Erythroblast (primary cell): Measurements from ENCODE around the gene AARS2.
"Not testable (repeated sequence)": the region's sequence is repeated elsewhere in the genome, so short reads cannot be mapped to it uniquely, and the experiment has no call there.

Experiments
- DNase-seq, 2 experiments: peaks; one replicate each; lab custom pipeline; 2025; lab: John Stamatoyannopoulos, UW
- GATA1 ChIP-seq: IDR thresholded peaks from 2 replicates; pipeline ENCODE4 v1.6.1; 2011; ENCODE audit warnings: low read depth, mild to moderate bottlenecking, control low read depth, low read length, moderate library complexity
- POLR2A ChIP-seq: IDR thresholded peaks from 2 replicates; pipeline ENCODE4 v1.6.1; 2011; ENCODE audit warnings: mild to moderate bottlenecking, low read length

AARS2 gene

DNA sequence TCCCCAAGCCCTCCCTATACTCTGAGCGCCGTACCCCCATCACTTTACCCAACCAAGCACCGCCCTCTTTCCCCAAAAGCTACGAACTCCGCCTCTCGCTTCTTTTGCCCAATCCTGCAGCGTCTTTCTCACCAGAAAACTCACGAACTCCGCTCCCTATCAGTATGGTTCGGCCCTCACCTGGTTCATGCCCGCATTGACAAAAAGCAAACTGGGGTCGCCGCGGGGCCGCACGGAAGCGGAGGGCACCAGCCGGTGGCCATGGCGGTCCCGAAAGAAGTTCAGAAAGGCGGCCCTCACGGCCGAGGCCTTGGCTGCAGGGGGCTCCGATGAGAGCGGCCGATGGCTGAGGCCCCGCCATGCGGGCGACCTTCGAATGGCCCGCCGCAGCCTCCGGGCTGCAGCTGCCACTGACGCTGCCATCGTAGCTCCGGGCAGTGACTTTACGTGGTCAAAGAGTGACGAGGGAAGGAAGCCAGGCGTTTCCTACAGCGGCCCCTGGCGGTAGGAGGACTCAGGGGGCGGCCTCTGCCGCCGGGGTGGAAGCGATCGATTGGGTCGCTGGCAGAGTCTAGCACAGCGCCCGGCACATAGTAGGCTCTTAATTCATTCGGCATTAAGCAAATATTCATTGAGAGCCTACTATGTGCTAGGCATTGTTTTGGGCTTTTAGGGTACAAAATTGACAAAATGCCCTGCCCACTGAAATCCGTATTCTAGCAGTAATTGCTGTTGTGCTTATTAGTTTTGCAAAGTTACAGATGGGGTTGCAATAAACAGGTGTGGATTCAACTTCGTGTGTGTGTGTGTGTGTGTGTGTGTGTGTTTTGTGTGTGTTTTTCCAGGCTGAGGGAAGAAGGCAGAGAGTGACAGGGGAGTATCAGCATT is at the start of gene AARS2:
Gene AARS2 (minus strand): TSS at position 447 of the 888 bp plus-strand sequence. CDS start 24 bp downstream, at position 423.
- DNase-seq: peak; percentile 92 to 94
- peak; percentile 94 for TF ChIP-seq POLR2A
- no peak for TF ChIP-seq GATA1

DNA sequence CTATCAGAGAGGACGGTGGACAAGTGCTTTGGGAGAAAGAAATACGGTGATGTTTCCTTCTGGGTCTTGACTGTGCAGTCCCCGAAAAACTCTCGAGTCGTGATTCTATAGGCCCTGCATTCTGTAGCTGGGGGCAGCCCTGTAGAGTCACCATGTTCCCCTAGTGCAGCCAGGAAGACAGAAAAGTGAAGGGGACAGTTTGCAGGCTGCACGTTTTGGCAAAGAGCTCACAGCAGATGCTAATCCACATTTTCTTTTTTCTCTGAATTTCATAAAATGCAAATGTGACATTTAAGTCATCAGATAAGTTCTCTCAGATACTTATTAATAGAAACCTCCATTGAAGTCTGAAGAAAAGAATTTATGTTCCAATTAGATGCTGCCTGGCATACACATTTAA is 48.8 kb upstream of the AARS2 start:
- no peak for TF ChIP-seq GATA1
- TF ChIP-seq POLR2A: no peak
- no peak for DNase-seq

DNA sequence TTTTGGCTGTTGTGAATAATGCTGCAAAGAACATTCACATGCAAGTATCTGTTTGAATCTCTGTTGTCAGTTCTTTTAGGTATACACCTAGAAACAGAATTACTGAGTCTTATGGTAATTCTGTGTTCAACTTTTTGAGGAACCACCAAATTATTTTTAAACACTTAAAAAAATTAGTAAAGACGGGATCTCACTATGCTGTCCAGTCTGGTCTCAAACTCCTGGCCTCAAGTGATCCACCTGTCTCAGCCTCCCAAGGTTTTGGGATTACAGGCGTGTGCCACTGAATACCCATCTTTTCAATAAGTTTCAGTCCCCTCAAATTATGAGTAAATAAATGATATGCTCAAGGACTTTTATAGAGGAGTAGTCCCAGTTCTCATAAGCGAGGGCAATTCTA is 46.8 kb upstream of the AARS2 start:
- no peak for TF ChIP-seq GATA1
- TF ChIP-seq POLR2A: no peak
- DNase-seq: no peak

DNA sequence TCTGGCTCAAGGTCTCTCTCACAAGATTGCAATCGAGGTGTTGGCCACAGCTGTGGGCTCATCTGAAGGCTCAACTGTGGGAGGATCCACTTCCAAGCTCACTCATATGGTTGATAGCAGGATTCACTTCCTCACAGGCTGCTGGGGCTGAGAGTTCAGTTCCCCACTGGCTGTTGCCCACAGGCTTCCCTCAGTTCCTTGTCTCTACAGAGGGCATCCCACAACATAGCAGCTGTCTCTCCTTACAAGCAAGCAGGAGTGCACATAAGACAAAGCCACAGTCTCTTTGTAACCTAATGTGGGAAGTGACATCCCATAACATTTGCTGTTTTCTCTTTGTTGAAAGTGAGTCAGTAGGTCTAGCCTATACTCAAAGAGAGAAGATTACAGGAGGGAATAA is 43.3 kb upstream of the AARS2 start:
- DNase-seq: no peak
- TF ChIP-seq POLR2A (no peak), GATA1 (no peak)

DNA sequence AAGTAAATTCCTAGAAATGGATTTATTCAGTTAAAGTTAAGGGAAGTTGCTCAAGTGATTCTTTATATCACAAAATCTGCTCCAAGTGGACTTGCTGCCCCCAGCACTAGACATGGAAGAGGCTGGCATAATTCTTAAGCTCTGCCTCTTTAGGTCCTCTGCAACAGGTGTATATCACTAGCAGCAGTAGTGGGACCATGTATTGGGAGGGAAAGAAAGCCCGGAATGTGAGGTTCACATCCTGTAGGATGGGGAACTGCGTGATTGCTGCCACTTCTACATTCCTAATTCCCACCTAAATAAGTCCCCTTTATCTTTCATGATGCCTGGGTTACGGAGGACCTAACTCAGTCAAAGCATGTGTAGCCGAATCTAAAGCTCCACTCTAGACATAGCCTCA is 42.5 kb upstream of the AARS2 start:
- DNase-seq: no peak
- TF ChIP-seq GATA1 (no peak), POLR2A (no peak)

DNA sequence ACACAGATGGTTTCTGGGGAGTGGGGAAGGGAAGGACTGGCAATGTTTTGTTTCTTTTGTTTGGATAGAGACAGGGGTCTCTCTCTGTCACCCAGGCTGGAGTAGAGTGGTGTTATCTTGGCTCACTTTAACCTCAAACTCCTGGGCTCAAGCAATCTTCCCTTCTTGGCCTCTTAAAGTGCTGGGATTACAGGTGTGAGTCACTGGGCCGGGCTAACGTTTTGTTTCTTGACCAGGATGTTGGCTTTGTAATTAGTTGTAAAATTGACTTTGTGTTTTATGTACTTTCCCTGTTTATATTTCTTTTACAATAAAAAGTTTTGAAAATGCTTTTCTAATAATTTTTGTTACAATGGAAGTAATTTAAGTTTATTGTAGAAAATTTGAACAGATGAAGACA is 40.2 kb upstream of the AARS2 start:
- no peak for TF ChIP-seq POLR2A
- TF ChIP-seq GATA1: no peak
- no peak for DNase-seq

DNA sequence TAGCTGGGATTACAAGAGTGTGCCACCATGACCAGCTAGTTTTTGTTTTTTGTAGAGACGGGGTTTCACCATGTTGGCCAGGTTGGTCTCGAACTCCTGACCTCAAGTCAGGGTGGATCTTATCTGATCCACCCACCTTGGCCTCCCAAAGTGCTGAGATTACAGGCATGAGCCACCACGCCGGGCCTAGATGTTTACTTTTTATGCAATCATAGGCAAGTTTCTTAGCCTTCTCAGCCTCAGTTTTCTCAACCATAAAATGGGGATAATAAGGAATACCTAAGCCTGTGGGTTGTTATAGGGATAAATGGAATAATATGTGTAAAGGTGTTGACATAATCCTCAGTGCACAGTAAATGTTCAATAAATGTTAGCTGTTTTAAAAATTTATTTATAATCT is 39.1 kb upstream of the AARS2 start:
- DNase-seq: no peak
- TF ChIP-seq GATA1 (no peak), POLR2A (no peak)

DNA sequence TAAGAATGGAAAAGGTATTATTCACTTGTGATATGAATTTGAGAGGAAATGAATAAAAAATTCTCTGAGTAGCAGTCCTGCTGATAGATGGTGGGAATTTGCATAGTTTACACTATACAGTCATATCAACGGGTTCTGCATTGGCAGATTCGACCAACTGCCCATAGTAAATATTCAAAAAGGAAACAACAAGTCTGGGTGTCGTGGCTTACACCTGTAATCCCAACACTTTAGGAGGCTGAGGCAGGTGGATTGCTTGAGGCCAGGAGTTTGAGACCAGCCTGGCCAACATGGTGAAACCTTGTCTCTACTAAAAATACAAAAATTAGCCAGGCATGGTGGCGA is 37.5 kb upstream of the AARS2 start:
- not testable (repeated sequence) for DNase-seq

DNA sequence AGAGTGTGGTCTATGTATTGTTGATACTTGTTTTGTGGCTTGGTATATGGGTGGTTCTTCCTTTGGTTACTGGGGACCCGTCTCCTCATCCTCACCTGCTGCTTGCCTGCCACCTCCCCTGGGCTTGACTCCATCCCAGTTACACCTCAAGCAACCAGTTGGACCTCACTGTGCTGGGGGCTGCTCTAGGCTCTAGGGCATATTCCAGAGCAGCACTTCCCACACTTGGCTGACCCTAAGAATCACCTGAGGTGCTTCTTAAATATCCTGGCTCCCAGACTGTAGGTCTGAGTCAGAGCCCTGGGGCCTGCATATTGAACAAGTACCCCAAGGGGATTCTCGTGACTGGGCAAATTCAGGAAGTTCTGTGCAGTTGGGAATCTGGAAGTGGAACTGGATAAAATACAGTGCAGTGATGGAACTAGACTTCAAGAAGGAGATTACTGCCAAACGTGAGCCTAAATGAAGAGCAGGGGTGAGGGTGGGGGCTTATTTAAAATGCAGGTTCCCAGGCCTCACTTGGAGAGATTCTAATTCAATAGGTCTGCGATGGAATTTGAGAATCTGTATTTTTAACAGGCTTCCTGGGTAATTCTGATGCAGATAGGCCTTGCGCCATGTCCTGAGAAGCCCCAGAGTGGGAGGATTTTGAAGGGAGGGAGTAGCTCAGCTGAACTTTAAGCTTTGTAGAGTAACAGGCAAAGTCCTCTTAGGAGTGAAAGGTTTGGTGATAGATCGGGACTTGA is 36.9 kb upstream of the AARS2 start:
- no peak for DNase-seq
- no peak for TF ChIP-seq GATA1
- TF ChIP-seq POLR2A: no peak

DNA sequence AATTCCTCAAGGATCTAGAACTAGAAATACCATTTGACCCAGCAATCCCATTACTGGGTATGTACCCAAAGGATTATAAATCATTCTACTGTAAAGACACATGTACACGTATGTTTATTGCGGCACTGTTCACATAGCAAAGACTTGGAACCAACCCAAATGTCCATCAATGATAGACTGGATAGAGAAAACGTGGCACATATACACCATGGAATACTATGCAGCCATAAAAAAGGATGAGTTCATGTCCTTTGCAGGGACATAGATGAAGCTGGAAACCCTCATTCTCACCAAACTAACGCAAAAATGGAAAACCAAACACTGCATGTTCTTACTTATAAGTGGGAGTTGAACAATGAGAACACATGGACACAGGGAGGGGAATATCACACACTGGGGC is 33.7 kb upstream of the AARS2 start:
- not testable (repeated sequence) for DNase-seq

DNA sequence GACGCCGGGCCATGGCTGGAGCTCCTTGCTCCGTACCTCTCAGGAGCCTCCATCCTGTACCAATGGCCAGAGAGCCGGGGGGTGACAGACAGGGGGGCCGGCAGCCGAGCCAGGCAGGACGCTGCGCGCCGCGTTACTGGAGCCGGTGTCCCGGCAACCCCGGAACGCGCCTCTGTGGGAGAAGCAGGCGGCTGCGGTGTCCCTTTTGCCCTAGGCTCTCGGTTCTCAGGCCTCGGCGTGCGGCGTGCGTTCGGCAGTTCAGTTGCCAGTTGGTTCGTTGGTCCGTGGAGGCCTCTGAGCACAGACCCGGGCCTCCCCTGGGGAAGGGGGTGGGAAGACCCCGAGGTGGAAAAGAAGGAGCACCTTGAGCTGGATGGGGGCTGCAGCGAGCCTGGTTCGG is 29.3 kb upstream of the AARS2 start, which contains the start of gene SPATS1:
Gene SPATS1 (plus strand): TSS at position 162 of the 400 bp plus-strand sequence. CDS start 446 bp downstream, outside the sequence.
- TF ChIP-seq POLR2A: no peak
- no peak for TF ChIP-seq GATA1
- no peak for DNase-seq

DNA sequence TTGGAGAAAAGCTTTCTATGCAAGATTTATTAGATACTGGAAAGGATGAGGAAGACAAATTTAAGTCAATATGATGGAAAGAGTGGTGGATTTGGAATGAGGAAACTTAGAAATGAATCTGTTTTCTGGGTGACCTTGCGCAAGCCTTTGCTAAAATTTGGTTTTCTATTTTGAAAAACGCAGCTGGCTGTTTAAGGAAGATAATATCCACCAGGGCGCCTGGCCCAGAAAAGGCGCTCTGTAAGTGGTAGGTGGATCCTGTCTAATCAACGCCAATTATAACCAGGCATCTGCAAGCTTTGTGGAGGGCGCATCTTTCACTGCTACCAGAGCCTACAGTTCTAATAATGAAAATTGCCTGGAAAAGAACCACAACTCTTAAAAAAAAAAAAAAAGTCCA is 28.9 kb upstream of the AARS2 start:
- peak; percentile 21 to 49 for DNase-seq
- TF ChIP-seq GATA1 (no peak), POLR2A (no peak)

DNA sequence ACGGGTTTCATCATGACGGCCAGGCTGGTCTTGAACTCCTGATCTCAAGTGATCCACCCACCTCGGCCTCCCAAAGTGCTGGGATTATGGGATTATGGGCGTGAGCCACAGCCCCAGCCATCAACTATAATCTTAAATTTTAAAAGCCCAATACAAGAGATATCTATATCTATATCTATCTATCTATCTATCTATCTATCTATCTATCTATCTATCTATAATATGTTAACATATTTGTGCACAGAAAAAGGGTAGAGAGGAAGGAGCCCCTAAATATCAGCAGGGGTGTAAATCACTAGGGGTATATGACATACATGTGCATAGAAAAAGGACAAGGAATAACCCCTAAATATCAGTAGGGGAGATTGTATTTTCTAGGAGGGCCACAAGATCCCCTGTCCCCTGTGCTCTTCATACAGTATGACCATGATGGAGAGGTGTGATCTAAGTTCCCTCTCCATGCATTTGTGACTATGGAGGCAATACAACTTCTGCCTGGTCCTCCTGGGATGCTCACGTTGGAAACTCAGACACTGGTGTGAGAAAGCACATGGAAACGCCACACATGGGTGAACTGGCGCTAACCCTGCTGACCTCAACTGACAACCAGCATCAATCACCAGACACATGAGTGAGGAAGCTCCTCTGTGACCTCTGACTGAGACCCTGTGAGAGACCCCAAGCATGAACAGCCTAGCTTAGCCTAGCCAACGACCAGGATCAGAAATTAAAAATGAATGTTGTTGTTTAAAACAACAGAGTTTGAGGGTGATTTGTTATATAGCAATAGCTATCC is 28.1 kb upstream of the AARS2 start:
- no peak for DNase-seq
- no peak for TF ChIP-seq GATA1
- TF ChIP-seq POLR2A: no peak

DNA sequence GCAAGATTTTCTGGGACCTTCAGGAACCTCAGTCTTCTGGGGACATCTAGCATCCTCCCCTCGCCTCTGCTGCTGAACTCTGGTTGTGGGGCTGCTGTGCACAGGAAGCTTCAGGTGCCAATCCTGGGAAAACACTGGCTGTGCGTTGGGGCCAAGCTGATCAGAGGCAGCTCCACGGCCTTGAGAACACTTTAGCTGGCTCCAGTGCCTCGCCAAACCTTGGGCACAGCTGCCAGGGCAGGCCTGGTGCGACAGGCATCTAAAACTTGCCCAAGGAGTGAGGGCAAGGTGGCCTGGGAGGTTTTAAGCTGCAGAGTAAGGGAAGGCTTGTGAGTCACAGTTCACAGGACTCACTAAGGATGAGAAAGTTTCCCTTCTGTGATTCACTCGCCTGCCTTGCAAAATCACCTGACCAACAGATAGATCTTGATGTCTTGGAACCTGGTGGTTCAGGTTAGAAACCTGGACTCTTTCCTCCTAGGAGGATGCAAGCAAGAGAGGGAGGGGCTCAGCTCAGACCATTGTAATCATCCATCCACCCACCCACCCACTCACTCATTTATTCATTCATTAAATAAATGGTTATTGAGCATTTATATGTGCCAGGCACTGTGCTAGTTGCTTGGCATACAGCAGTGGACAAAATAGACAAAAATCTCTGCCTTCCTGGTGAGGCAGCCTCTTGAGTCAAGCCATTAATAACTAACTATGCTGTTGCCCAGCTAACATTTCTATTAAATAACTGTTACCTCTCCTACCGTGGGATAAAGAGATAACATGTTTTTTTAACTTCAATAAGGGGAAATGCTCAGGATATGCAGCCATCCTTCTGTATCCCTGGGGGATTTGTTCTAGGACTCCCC is 26.8 kb upstream of the AARS2 start:
- no peak for DNase-seq
- TF ChIP-seq GATA1 (no peak), POLR2A (no peak)
